Large intestine (tissue), 3 donors: ENCODE data around the gene COL18A1. TPM values are rescaled to one million over a fixed set of nuclear protein-coding genes. Genes with fewer than 3 reads are reported as not detected.
A peak's percentile ranks its signal among the peaks of the same experiment; 100 is the strongest.
"Not testable (repeated sequence)": the region's sequence is repeated elsewhere in the genome, so short reads cannot be mapped to it uniquely, and the experiment has no call there.

Experiments
- DNase-seq, 2 donors: peaks; one replicate each; pipeline versions ENCODE4 v3.0.0 to v3.0.0-alpha.2; 2013
- H3K27ac ChIP-seq: one replicate; pipeline ENCODE4 v1.5.1; 2013; ENCODE audit warnings: low read length
- H3K27me3 ChIP-seq: 2 replicates; pipeline ENCODE4 v1.6.1; 2013; ENCODE audit warnings: low read length; ENCODE audit not compliant: control insufficient read depth, insufficient read depth
- H3K36me3 ChIP-seq: 2 replicates; pipeline ENCODE4 v1.6.1; 2013; ENCODE audit warnings: low read length; ENCODE audit not compliant: control insufficient read depth, insufficient read depth
- H3K4me1 ChIP-seq: one replicate; pipeline ENCODE4 v1.6.1; 2013; ENCODE audit warnings: low read length; ENCODE audit not compliant: control insufficient read depth, insufficient read depth
- H3K4me3 ChIP-seq: one replicate; pipeline ENCODE4 v1.5.1; 2013; ENCODE audit warnings: low read length
- H3K9me3 ChIP-seq: one replicate; pipeline ENCODE4 v1.6.1; 2013; ENCODE audit warnings: mild to moderate bottlenecking, low read depth, low read length, moderate library complexity; ENCODE audit not compliant: control insufficient read depth
- WGBS: methylation state at CpG from one replicate; pipeline ENCODE4 v1.1.5; 2013; ENCODE audit warnings: low lambda C conversion rate; ENCODE audit not compliant: insufficient coverage; 5-methylcytosine and 5-hydroxymethylcytosine counted together
- polyA plus RNA-seq: library from polyadenylated mRNA; unstranded; fragments of 120-200 nt; gene quantifications from one replicate; pipeline ENCODE4 v1.2.1, GENCODE V29; 2013

Gene COL18A1
- polyA plus RNA-seq, 1 donor = 44.4 TPM

GRCh38 chr21:45438391-45439145 is 33.6 kb downstream of the COL18A1 start:
- Histone ChIP-seq H3K36me3 (no peaks in the 10 kb centered on the region), H3K27ac (peak overlapping the region; percentile 23), H3K27me3 (no peaks in the 10 kb centered on the region), H3K9me3 (peaks cover 6% of the 10 kb centered on the region), H3K4me1 (peaks cover 7% of the 10 kb centered on the region), H3K4me3 (peak overlapping the region; percentile 32)
- no peak for DNase-seq
- WGBS = no CpG with 5 or more reads among the region's 26 CpGs

GRCh38 chr21:45439161-45439872 is 34.4 kb downstream of the COL18A1 start:
- Histone ChIP-seq H3K4me3 (peak overlapping the region; percentile 32), H3K27ac (peak overlapping the region; percentile 23), H3K27me3 (no peaks in the 10 kb centered on the region), H3K4me1 (peaks cover 7% of the 10 kb centered on the region), H3K9me3 (peaks cover 6% of the 10 kb centered on the region), H3K36me3 (no peaks in the 10 kb centered on the region)
- peak; percentile 78 to 83 for DNase-seq
- WGBS = no CpG with 5 or more reads among the region's 58 CpGs

- no peaks in the 10 kb centered on the region for H3K36me3 ChIP-seq
- H3K9me3 ChIP-seq = peaks cover 6% of the 10 kb centered on the region
- no peak overlapping the region for H3K27ac ChIP-seq
- no CpG with 5 or more reads among the region's 28 CpGs for WGBS
- no peak for DNase-seq
- H3K27me3 ChIP-seq = no peaks in the 10 kb centered on the region
- peaks cover 7% of the 10 kb centered on the region for H3K4me1 ChIP-seq
- no peak overlapping the region for H3K4me3 ChIP-seq
Observed at GRCh38 chr21:45439901-45440461, 35.0 kb downstream of the COL18A1 start.

- Histone ChIP-seq H3K9me3 (peaks cover 6% of the 10 kb centered on the region), H3K36me3 (no peaks in the 10 kb centered on the region), H3K4me3 (no peak overlapping the region), H3K4me1 (peaks cover 7% of the 10 kb centered on the region), H3K27me3 (no peaks in the 10 kb centered on the region), H3K27ac (no peak overlapping the region)
- no CpG with 5 or more reads among the region's 22 CpGs for WGBS
- no peak for DNase-seq
Observed at GRCh38 chr21:45440736-45441350, 35.9 kb downstream of the COL18A1 start.

- whole genome bisulfite sequencing = no CpG with 5 or more reads among the region's 31 CpGs
- Histone ChIP-seq H3K9me3 (peaks cover 6% of the 10 kb centered on the region), H3K27me3 (no peaks in the 10 kb centered on the region), H3K4me3 (no peak overlapping the region), H3K27ac (no peak overlapping the region), H3K4me1 (peaks cover 7% of the 10 kb centered on the region), H3K36me3 (no peaks in the 10 kb centered on the region)
- DNase-seq = no peak
Observed at GRCh38 chr21:45441431-45442255, 36.7 kb downstream of the COL18A1 start.

- no peaks in the 10 kb centered on the region for H3K36me3 ChIP-seq
- no peak for DNase-seq
- no peak overlapping the region for H3K4me3 ChIP-seq
- H3K27me3 ChIP-seq = no peaks in the 10 kb centered on the region
- H3K27ac ChIP-seq = no peak overlapping the region
- WGBS = 93% methylated on average over 3 of the region's 17 CpGs
- peaks cover 6% of the 10 kb centered on the region for H3K9me3 ChIP-seq
- H3K4me1 ChIP-seq = peaks cover 7% of the 10 kb centered on the region
Observed at GRCh38 chr21:45442276-45442675, 37.3 kb downstream of the COL18A1 start.

- DNase-seq, H3K9me3 ChIP-seq, H3K27ac ChIP-seq, H3K4me3 ChIP-seq, H3K36me3 ChIP-seq, H3K27me3 ChIP-seq, H3K4me1 ChIP-seq: not testable (repeated sequence)
- no CpG with 5 or more reads among the region's 39 CpGs for WGBS
Observed at GRCh38 chr21:45442686-45443594, 38.0 kb downstream of the COL18A1 start.

- Histone ChIP-seq H3K4me3 (no peak overlapping the region), H3K27ac (no peak overlapping the region), H3K4me1 (peaks cover 7% of the 10 kb centered on the region), H3K9me3 (peaks cover 6% of the 10 kb centered on the region), H3K36me3 (no peaks in the 10 kb centered on the region), H3K27me3 (no peaks in the 10 kb centered on the region)
- no peak for DNase-seq
- no CpG with 5 or more reads among the region's 27 CpGs for WGBS
Observed at GRCh38 chr21:45443595-45444181, 38.7 kb downstream of the COL18A1 start.

GRCh38 chr21:45444385-45444784 is 39.4 kb downstream of the COL18A1 start:
- WGBS = no CpG with 5 or more reads among the region's 19 CpGs
- Histone ChIP-seq H3K27me3 (no peaks in the 10 kb centered on the region), H3K27ac (no peak overlapping the region), H3K4me1 (peaks cover 2% of the 10 kb centered on the region), H3K36me3 (no peaks in the 10 kb centered on the region), H3K9me3 (peaks cover 2% of the 10 kb centered on the region), H3K4me3 (no peak overlapping the region)
- no peak for DNase-seq
